Spinal cord (tissue), 10 donors: ENCODE results near the gene ANGPTL1. TPM values are rescaled to one million over a fixed set of nuclear protein-coding genes. Genes with fewer than 3 reads are reported as not detected.

Experiments used
- DNase-seq, 6 donors: peaks; one replicate each; pipeline versions ENCODE4 v3.0.0 to v3.0.0-alpha.2; 2013 to 2015; ENCODE audit warnings: low spot score in 6 of 6, low read depth in 4 of 6
- H3K27ac ChIP-seq: one replicate; pipeline ENCODE4 v1.5.1; 2013; ENCODE audit warnings: low read depth, low read length, control low read depth
- H3K27me3 ChIP-seq: one replicate; pipeline ENCODE4 v1.6.1; 2013; ENCODE audit warnings: low read length; ENCODE audit not compliant: control insufficient read depth, insufficient read depth
- H3K36me3 ChIP-seq: one replicate; pipeline ENCODE4 v1.6.1; 2013; ENCODE audit warnings: low read length; ENCODE audit not compliant: control insufficient read depth, insufficient read depth
- H3K4me1 ChIP-seq: one replicate; pipeline ENCODE4 v1.6.1; 2013; ENCODE audit warnings: low read length; ENCODE audit not compliant: control insufficient read depth, insufficient read depth
- H3K4me3 ChIP-seq: one replicate; pipeline ENCODE4 v1.5.1; 2013; ENCODE audit warnings: low read depth, low read length, control low read depth
- H3K9me3 ChIP-seq: one replicate; pipeline ENCODE4 v1.6.1; 2013; ENCODE audit warnings: low read length; ENCODE audit not compliant: control insufficient read depth, insufficient read depth
- WGBS: methylation state at CpG from one replicate; pipeline ENCODE4 v1.1.5; 2013; ENCODE audit warnings: missing lambda C conversion rate; ENCODE audit not compliant: insufficient coverage; 5-methylcytosine and 5-hydroxymethylcytosine counted together
- polyA plus RNA-seq, 2 donors: library from polyadenylated mRNA; unstranded; fragments of 120-200 nt; gene quantifications; one replicate each; pipeline ENCODE4 v1.2.1, GENCODE V29; 2013; ENCODE audit not compliant: insufficient read length in 2 of 2
- total RNA-seq, 2 donors: library from RNA; depleted of rRNA in 1 of 2; stranded (reverse); fragments of 120-200 nt in 1 of 2; fragments of >200 nt in 1 of 2; gene quantifications; one replicate each; pipeline versions ENCODE4 v1.2.3 to v1.2.4, GENCODE V29; 2013 to 2014
- donor health status: healthy.

The ANGPTL1 gene
- total and polyA plus RNA-seq, 4 donors, result 4.9 to 15.3 (median 7.3) TPM

DNA sequence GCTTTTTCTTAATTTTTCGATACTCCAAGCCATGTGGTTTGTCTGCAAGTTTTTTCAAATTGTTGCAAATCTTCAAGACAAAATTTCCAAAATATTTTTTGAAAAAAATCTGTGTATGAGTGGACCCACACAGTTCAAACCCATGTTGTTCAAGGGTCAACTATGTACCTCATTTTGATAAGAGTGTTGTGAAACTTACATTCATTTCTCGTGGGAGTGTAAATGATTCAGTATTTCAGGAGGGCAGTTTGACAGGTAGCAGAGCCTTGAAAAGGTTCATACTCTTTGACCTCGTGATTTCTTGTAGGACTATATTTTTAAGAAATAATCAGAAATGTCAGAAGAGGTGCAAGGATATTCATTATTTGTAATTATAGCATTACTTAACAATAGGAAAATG is 68.0 kb downstream of the ANGPTL1 start:
- Histone ChIP-seq H3K4me1 (no peaks in the 10 kb centered on the region), H3K27me3 (no peaks in the 10 kb centered on the region), H3K27ac (no peak overlapping the region), H3K36me3 (no peaks in the 10 kb centered on the region), H3K9me3 (no peaks in the 10 kb centered on the region), H3K4me3 (no peak overlapping the region)
- no peak for DNase-seq
- WGBS, result no CpG with 5 or more reads among the region's 3 CpGs

Other genes starting within 250 kb of the ANGPTL1 start
- 10 to 100 TPM; 38.8 to 57.6 TPM for gene RALGPS2, start 145.8 kb downstream of the ANGPTL1 start, total RNA-seq
- gene RALGPS2, start 145.8 kb downstream of the ANGPTL1 start, polyA plus RNA-seq, result 10 to 100 TPM; 20.1 to 31.1 TPM
- 10 to 100 TPM; 33.1 to 59.0 TPM for gene FAM20B, start 154.8 kb upstream of the ANGPTL1 start, total RNA-seq
- gene FAM20B, start 154.8 kb upstream of the ANGPTL1 start, polyA plus RNA-seq, result 10 to 100 TPM; 35.4 to 43.6 TPM
- 10 to 100 TPM; 18.3 to 20.7 TPM for gene TOR3A, start 211.0 kb upstream of the ANGPTL1 start, total RNA-seq
- 10 to 100 TPM; 24.3 to 27.4 TPM for gene TOR3A, start 211.0 kb upstream of the ANGPTL1 start, polyA plus RNA-seq